ENCODE results near the gene GOLGA6C. TPM values are rescaled to one million over a fixed set of nuclear protein-coding genes. Genes with fewer than 3 reads are reported as not detected.

The GOLGA6C gene
- total RNA-seq, 2 donors from 2014 or later, result not detected

DNA sequence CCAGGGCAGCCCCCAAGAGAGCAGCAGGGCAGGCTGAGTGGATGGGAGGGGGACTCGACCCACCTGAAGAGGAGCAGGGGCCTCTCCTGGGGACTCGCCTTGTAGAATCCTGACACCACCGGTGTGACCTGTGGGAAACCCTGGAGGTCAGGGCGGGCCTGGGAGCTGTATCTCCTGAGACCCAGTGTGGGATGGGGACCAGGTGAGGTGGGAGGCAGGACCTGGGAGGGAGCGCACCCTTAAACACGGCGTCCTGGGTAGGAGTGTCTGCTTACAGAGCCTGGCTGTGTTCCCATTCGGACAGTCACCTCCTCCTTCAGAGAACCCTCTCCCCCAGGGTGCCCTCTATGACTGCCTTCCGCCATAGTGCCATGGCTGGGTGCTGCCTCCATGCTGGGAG lies 29.3 kb upstream of the GOLGA6C start:
- WGBS, 2 experiments (ENCODE audit: insufficient coverage in 1 of 2, insufficient read length in 1 of 2), result 82 to 94% methylated on average over 6 to 9 of the region's 9 CpGs
- Histone ChIP-seq H3K36me3 (ENCODE audit: control insufficient read depth, insufficient read depth, low read length) (no peaks in the 10 kb centered on the region), H3K9me3 (ENCODE audit: control insufficient read depth, low read length) (no peaks in the 10 kb centered on the region), H3K27ac (ENCODE audit: low read depth, low read length) (no peak overlapping the region), H3K4me1 (ENCODE audit: control insufficient read depth, insufficient read depth, low read length) (no peaks in the 10 kb centered on the region), H3K4me3 (ENCODE audit: low read length) (no peak overlapping the region), H3K27me3 (ENCODE audit: control insufficient read depth, insufficient read depth, low read length, poor library complexity, severe bottlenecking) (no peaks in the 10 kb centered on the region), H3K9ac (ENCODE audit: extremely low read depth, low read length, poor library complexity, severe bottlenecking) (no peak overlapping the region)
- no peak for TF ChIP-seq CTCF (conservative IDR thresholded peaks at IDR 0.05)
- no peak for DNase-seq
- no peaks in the 10 kb centered on the region for H3K36me3 Mint-ChIP-seq (ENCODE audit: low read depth)
- H3K9me3 Mint-ChIP-seq, result no peaks in the 10 kb centered on the region
- no peak overlapping the region for H3K4me3 Mint-ChIP-seq
- peaks cover 21% of the 10 kb centered on the region for H3K27me3 Mint-ChIP-seq (ENCODE audit: insufficient read depth)
- no peak overlapping the region for H3K27ac Mint-ChIP-seq
- no peaks in the 10 kb centered on the region for H3K4me1 Mint-ChIP-seq

DNA sequence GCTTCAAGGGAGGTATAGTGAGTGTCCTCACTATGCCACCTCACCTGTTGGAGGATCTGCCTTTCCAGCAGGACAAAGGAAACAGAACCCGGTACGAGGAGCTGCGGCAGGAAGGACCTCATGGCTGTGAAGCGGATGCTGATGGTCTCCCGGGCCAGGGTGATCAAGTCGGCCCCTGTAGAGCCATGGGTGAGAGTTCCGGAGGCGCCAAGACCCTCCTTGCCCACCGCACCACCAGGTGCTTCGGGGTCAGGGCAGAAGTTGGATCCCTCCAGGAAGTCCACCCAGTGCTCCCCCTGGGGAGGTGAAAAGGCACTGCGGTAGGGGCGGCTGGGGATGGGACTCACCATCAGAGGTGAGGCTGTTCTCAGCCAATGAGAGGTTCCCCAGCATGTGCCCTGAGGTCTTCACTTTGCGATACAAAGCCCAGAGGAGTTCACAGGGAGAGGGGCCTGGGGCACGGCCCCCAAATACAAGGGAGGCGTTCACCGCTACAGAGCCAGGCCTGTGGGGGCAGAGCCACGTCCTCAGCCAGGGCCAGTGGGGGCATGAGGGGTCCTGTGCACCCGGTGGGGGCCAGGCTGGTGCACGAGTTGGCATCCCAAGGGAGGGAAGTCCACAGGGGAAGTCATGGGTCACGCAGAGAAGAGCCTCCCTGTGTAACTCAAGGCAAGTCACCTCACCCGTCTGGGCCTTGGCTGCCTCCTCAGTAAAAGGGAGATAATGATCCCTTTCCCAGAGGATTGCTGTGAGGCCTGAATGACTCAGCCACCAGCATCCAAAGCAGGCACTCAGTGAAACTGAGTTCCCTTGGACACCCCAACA lies 28.7 kb upstream of the GOLGA6C start:
- H3K9ac ChIP-seq (ENCODE audit: extremely low read depth, low read length, poor library complexity, severe bottlenecking), result no peak overlapping the region
- WGBS, 2 experiments (ENCODE audit: insufficient coverage in 1 of 2, insufficient read length in 1 of 2), result 88 to 95% methylated on average over 10 to 21 of the region's 21 CpGs
- no peaks in the 10 kb centered on the region for H3K9me3 ChIP-seq (ENCODE audit: control insufficient read depth, low read length)
- no peak for TF ChIP-seq CTCF (conservative IDR thresholded peaks at IDR 0.05)
- H3K4me1 Mint-ChIP-seq, result no peaks in the 10 kb centered on the region
- no peak for DNase-seq
- no peak overlapping the region for H3K4me3 Mint-ChIP-seq
- H3K36me3 ChIP-seq (ENCODE audit: control insufficient read depth, insufficient read depth, low read length), result no peaks in the 10 kb centered on the region
- no peak overlapping the region for H3K27ac ChIP-seq (ENCODE audit: low read depth, low read length)
- no peaks in the 10 kb centered on the region for H3K9me3 Mint-ChIP-seq
- no peaks in the 10 kb centered on the region for H3K27me3 ChIP-seq (ENCODE audit: control insufficient read depth, insufficient read depth, low read length, poor library complexity, severe bottlenecking)
- H3K4me1 ChIP-seq (ENCODE audit: control insufficient read depth, insufficient read depth, low read length), result no peaks in the 10 kb centered on the region
- no peak overlapping the region for H3K4me3 ChIP-seq (ENCODE audit: low read length)
- peaks cover 21% of the 10 kb centered on the region for H3K27me3 Mint-ChIP-seq (ENCODE audit: insufficient read depth)
- no peak overlapping the region for H3K27ac Mint-ChIP-seq
- H3K36me3 Mint-ChIP-seq (ENCODE audit: low read depth), result no peaks in the 10 kb centered on the region

- 70 to 79% methylated on average over 2 of the region's 2 CpGs for WGBS, 2 experiments (ENCODE audit: insufficient coverage in 1 of 2, insufficient read length in 1 of 2)
- no peaks in the 10 kb centered on the region for H3K9me3 Mint-ChIP-seq
- Histone ChIP-seq H3K27me3 (ENCODE audit: control insufficient read depth, insufficient read depth, low read length, poor library complexity, severe bottlenecking) (no peaks in the 10 kb centered on the region), H3K27ac (ENCODE audit: low read depth, low read length) (no peak overlapping the region), H3K4me1 (ENCODE audit: control insufficient read depth, insufficient read depth, low read length) (no peaks in the 10 kb centered on the region), H3K9me3 (ENCODE audit: control insufficient read depth, low read length) (no peaks in the 10 kb centered on the region), H3K9ac (ENCODE audit: extremely low read depth, low read length, poor library complexity, severe bottlenecking) (no peak overlapping the region), H3K4me3 (ENCODE audit: low read length) (no peak overlapping the region), H3K36me3 (ENCODE audit: control insufficient read depth, insufficient read depth, low read length) (no peaks in the 10 kb centered on the region)
- no peak overlapping the region for H3K4me3 Mint-ChIP-seq
- no peak overlapping the region for H3K27ac Mint-ChIP-seq
- H3K36me3 Mint-ChIP-seq (ENCODE audit: low read depth), result no peaks in the 10 kb centered on the region
- TF ChIP-seq CTCF (conservative IDR thresholded peaks at IDR 0.05), result no peak
- H3K27me3 Mint-ChIP-seq (ENCODE audit: insufficient read depth), result peaks cover 20% of the 10 kb centered on the region
- H3K4me1 Mint-ChIP-seq, result no peaks in the 10 kb centered on the region
- DNase-seq, result no peak
Observed at GRCh38 chr15:75230016-75230343, 28.2 kb upstream of the GOLGA6C start.

Measured in endodermal cell (in vitro differentiated cells).